Measurements from ENCODE around the gene ATM.
A peak's percentile ranks its signal among the peaks of the same experiment; 100 is the strongest.

Gene ATM

GRCh38 chr11:108222574-108223347 lies at the start of gene ATM, which contains the start of gene NPAT:
TSS of gene ATM (plus strand) at chr11:108223067. CDS start at chr11:108227625, 4,558 bp downstream.
TSS of gene NPAT (minus strand) at chr11:108222638. CDS start at chr11:108222536, 102 bp downstream.
- DNase-seq: peak; percentile 99 to 100

- no peak for DNase-seq
Observed at GRCh38 chr11:108177570-108177969, 45.3 kb upstream of the ATM start.

- no peak for DNase-seq
Observed at GRCh38 chr11:108193725-108194124, 29.1 kb upstream of the ATM start.

DNA sequence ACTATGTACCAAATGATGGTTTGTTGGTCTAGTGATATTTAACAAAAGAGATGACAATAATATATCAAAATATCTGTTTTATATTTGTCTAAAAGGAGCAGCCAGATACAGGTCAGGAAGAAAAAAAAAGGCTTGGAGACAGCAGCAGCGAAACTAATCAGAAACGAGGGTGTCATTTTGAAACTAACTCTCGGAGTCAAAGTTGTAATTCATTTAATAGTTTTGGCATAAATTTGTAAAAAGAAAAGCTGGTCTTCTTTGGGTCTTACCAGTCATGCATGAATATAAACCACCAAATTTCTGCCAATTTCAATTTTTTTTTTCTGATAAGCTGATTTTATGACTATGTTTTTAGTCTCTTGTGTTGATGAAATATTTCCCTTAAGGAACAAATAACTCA lies 26.0 kb upstream of the ATM start:
- DNase-seq: no peak

- DNase-seq: no peak
Observed at GRCh38 chr11:108197351-108197750, 25.5 kb upstream of the ATM start.

GRCh38 chr11:108198833-108199232 lies 24.0 kb upstream of the ATM start:
- no peak for DNase-seq

GRCh38 chr11:108199446-108200321 lies 23.2 kb upstream of the ATM start:
- DNase-seq: peak; percentile 43 to 53

- DNase-seq: no peak
Observed at GRCh38 chr11:108203075-108203474, 19.8 kb upstream of the ATM start.

DNA sequence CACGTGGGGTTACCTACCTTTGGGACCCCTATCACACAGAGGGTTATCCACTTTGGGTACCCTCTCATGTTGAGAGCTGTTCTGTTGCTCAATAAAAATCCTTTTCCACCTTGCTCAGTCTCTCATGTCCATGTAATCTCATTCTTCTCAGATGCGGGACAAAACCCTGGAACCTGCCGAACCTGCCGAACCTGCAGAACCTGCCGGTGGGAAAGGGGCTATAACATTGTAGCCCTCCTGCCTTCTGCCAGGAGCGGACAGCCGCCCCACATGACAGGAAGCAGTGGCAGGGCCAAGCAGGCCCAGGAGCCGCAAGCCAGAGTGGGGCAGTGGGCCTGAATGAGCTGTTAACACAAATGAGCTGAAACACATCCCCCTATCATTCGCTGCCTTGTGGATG lies 18.5 kb upstream of the ATM start:
- DNase-seq: no peak

DNA sequence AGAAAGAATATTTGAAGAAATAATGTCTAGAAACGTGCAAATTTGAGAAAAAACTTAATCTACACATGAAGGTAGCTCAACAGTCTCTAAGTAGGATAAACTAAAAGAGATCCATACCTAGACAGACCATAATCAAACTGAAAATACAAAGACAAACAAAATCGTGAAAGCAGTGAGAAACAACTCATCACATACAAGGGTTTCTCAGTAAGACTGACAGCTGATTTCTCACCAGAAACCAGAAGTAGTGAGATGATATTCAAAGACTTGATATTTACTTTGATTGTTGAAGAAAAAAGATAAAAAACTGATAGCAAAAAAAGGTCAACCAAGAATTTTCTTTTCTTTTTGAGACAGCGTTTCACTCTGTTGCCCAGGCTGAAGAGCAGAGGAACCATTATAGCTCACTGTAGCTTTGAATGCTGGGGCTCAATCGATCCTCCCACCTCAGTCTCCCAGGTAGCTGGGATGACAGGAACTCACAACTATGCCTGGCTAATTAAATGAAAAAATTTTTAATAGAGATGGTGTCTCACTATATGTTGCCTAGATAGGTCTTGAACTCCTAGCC lies 17.9 kb upstream of the ATM start:
- no peak for DNase-seq

DNA sequence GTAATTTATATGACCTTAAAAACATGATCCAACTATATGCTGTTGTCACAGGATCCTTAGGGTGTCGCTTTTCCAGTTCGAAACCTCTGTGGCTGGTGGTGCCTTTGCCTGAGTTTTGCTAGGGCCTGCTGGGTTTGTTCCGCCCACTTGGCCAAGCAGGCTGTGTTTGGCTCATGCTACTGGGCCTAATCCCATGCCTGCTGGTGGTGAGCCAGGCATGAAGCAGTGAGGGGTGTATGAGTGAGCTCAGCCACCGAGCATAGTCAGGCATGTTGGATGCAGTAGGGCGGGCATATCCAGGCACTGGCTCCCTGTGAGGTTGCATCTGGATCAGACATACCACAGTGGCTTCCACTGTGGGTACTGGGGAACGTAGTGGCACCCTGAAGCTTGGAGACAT lies 16.7 kb upstream of the ATM start:
- no peak for DNase-seq

DNA sequence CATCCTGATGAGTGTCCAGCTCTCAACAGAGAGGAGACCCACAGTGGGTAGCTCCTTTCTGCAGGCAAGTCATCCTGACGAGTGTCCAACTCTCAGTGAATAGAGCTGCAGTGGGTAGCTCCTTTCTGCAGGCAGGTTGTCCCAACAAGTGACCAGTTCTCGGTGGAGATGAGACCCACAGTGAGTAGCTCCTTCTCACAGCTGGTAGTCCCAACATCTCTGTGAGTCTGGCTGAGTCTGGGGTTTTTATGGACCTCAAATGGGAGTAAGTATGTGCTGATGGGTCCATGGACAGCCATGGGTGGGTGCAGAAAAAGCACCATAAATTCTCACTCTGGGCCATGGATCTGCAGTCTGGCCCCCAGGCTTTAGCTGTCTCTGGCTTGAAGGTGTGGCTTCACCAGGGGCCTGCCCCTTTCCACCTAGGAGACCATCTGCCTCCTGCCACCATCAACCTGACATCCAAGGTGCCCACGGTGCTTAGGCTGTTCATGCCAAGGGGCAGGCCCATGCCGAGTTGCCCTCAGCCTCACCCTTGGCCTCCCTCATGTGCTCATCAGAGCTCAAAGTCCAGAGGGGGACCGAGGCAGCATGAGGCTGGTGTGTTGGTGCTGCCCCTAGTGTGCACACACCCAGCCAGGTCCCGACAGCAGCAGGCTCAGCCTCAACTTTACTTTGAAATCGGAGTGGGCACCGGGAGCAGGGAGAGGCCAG lies 15.7 kb upstream of the ATM start:
- DNase-seq: no peak

DNA sequence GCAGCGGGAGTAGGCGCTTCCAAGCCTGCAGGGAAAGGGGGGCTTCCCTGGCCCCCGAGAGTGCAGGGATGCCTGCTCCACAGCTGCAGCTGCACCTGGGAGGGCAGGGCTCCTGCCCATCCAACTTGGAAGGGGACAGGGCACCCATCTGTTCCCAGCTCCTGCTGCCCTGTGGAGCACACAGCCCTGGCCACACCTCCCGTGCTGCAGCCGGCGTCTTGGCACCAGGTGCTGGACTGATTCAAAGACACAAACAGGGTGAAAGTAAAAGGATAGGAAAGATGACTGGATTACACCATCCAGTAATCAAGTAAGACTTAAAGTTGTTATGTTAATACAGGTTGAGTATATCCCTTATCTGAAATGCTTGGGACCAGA lies 15.2 kb upstream of the ATM start:
- no peak for DNase-seq

DNA sequence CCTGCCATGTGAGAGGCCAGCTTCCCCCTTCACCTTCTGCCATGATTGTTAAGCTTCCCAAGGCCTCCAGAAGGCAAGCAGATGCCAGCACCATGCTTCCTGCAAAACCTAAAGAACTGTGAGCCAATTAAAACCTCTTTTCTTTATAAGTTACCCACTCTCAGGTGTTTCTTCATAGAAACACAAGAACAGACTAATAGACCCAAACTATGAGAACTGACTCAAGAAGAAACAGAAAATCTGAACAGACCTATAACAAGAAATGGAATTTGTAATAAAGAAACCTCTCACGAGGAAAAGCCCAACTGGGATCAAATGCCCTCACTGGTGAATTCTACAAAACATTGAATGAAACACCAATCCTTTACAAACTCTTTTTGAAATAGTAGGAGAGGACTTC lies 12.4 kb upstream of the ATM start:
- no peak for DNase-seq

DNA sequence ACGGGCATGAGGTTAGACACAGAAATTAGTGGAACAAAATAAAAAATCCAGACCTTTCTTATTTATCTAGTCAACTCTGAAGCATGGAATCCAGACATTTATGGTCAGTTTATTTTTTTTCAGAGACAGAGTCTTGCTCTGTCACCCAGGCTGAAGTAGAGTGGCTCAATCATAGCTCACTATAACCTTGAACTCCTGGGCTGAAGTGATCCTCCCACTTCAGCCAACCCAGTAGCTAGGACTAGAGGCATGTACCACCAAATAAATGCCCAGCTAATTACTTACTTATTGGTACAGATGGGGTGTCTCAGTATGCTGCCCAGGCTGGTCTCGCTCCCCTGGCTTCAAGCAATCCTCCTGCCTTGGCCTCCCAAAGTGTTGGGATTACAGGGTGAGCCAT lies 9.1 kb upstream of the ATM start:
- DNase-seq: no peak

- no peak for DNase-seq
Observed at GRCh38 chr11:108216988-108217387, 5.9 kb upstream of the ATM start.

GRCh38 chr11:108218455-108218854 lies 4.4 kb upstream of the ATM start:
- no peak for DNase-seq

DNA sequence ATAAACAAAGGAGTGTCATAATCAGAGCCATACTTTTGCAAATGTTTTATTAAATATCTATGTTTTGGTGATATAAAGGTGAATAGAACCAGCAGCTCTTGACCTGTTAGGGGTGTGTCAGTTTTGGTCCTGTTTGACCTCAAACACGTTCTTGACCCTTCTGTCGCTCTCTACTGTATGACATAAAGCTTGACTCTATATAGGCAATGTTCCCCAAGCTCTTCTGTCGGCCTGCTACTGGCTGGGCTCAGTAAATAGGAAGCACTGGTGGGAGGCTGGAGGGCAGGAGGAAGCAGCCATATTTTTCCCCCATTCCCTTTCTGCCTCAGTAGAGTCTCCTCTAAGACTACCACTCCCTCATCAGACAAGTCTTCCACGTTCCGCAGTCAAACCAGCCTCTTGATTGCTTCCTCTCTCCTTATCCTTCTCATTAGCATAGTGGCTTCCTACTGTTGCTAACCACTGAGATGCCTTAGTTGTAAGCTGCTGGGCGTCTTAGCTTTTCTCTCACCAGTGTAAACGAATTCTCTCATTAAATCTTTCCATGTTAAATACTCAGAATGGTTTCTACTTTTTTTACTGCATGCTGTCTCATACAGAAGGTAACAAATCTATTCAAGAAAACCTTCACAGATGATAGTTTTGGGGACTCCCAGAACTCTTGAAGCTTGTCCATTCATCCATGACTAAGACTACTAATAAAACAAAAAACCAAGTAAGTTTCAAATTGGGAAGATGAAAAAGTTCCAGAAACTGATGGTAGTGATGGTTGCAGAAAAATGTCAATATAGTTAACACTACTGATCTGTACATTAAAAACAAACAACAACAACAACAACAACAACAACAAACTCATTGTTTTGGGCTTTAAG lies 3.7 kb upstream of the ATM start:
- DNase-seq: no peak

DNA sequence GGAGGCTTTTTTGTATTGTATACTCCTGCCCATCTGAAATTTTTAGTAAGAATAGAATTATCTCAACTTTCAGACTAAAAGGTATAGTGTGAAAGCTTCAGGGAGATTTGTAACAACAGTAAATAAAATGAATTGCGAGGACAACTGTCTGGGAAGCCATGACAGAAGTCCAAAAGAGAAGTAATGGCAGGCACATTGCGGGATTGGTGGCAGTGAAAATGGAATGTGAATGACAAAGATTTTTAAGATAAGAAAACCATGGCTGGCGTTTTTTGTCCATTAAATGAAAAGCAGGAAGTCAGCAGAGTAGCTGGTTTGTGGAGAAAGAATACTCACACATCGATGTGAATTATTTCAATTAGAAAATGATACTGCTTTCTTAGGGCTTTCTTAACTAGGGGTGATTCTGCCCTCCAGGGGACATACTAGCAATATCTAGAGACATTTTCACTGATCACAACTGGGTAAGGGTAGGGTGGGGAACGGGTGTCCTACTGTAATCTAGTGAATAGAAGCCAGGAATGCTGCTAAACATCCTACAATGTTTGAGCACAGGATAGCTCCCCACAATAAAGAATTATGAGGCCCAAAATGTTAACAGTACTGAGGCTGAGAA lies 2.0 kb upstream of the ATM start:
- peak in 1 of 2 donors; percentile 34 for DNase-seq

DNA sequence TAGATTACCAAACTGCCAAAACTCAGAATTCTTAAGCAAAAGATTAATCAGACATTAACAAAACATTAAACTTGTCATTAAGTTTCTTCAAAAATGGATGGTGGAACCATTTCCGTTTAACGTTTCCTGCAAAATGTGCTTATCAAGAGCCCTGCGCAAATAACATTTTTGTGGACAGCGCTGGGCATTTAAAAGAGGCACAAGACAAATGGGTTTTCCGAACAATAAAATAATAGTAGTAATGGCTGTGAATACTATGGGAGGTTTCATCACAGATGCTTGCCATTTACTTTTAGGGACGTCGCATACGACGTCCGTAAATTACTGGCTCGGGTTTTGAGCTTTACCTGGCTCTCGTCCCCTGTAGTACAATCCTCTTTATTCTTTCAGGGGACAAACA lies 1.5 kb upstream of the ATM start:
- DNase-seq: peak in 1 of 2 donors; percentile 26

GRCh38 chr11:108221911-108222573 lies 825 bp upstream of the ATM start:
- peak in 1 of 2 donors; percentile 66 for DNase-seq
